DND-41 (cell line): ENCODE results near the gene WDR88.

Experiments used
- EZH2 ChIP-seq: IDR thresholded peaks from 3 replicates; pipeline ENCODE4 v1.6.1; 2012; ENCODE audit warnings: borderline replicate concordance, low read depth, mild to moderate bottlenecking, moderate library complexity, low read length, inconsistent platforms; ENCODE audit not compliant: severe bottlenecking
- TF ChIP-seq, protein P1 (sequence below): IDR thresholded peaks from 2 replicates; pipeline ENCODE4 v1.5.1; 2012; ENCODE audit warnings: borderline replicate concordance, low read length, moderate library complexity, mild to moderate bottlenecking; ENCODE audit not compliant: poor library complexity, severe bottlenecking; ENCODE audit errors: extremely low read depth

DNA sequence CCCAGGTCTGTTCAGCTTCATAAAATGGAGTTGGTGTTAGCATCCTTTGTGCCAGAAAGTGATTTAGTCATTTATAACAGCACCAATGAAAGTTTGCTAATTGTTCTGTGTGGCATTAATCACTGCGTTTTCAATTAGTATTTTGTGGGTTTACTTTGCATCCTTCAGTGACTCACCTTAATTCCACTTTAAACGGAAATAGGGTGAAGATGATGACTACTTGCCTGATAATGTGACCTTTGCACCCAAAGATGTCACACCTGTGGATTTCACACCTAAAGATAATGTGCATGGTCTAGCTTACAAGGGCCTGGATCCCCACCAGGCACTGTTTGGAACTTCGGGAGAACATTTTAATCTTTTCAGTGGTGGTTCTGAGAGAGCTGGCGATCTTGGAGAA, 35.9 kb upstream of the WDR88 start:
- TF ChIP-seq, protein P1, sequence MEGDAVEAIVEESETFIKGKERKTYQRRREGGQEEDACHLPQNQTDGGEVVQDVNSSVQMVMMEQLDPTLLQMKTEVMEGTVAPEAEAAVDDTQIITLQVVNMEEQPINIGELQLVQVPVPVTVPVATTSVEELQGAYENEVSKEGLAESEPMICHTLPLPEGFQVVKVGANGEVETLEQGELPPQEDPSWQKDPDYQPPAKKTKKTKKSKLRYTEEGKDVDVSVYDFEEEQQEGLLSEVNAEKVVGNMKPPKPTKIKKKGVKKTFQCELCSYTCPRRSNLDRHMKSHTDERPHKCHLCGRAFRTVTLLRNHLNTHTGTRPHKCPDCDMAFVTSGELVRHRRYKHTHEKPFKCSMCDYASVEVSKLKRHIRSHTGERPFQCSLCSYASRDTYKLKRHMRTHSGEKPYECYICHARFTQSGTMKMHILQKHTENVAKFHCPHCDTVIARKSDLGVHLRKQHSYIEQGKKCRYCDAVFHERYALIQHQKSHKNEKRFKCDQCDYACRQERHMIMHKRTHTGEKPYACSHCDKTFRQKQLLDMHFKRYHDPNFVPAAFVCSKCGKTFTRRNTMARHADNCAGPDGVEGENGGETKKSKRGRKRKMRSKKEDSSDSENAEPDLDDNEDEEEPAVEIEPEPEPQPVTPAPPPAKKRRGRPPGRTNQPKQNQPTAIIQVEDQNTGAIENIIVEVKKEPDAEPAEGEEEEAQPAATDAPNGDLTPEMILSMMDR: no peak
- TF ChIP-seq EZH2: no peak
